Stimulated activated CD8-positive, alpha-beta memory T cell treated with anti-CD3 and anti-CD28 coated beads, Interleukin-7, amount 100 ng/mL, for 4 hours (primary cell): ENCODE results near the gene ABHD12.
A peak's percentile ranks its signal among the peaks of the same experiment; 100 is the strongest.
"Not testable (repeated sequence)": the region's sequence is repeated elsewhere in the genome, so short reads cannot be mapped to it uniquely, and the experiment has no call there.

Experiments used
- DNase-seq, 2 donors: peaks; one replicate each; pipeline ENCODE4 v3.0.0-alpha.2; 2020; ENCODE audit warnings: low read depth in 2 of 2

Gene ABHD12

GRCh38 chr20:25390538-25391528, at the start of gene ABHD12:
Gene ABHD12, minus strand, starts transcription at chr20:25390835. Its CDS starts 132 bp downstream, at chr20:25390703.
- peak; percentile 87 to 95 for DNase-seq

DNA sequence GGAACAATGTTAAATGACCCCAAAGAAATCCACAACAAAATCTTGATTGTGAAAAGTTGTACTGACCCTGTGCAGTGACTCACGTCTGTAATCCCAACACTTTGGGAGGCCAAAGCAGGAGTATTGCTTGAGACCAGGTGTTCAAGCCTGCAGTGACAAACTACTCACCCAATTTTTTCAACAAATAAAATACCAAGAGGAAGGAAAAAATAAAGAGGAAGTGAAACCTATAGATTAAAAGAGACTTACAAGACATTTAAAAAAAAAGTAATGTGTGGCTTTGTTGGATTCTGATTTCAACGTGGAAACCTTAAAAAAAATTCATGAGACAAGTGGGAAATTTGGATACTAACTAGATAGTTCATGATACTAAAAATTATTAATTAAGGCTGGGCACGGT, 48.7 kb upstream of the ABHD12 start:
- no peak for DNase-seq

DNA sequence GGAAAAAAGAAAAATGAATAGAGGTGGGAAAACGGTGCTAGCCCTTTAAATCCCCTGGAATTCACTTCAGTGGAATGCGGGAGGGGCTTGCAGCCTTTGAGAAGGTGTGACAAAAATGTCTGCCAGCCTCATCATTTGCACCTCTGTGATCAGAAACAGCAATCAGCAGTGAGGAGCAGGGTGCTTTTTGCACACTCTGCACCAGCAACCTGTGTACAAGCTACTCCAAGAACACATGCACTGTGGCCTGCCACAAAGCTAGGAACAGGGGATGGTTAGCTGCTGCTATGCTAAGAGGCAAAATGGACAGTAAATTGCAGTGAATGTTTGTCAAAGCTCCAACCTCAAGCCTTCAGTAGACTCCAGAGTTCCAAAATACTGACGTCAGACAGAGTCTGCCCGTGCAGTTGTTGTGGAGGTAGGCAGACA, 46.5 kb upstream of the ABHD12 start:
- no peak for DNase-seq

GRCh38 chr20:25424536-25424935, 33.9 kb upstream of the ABHD12 start:
- DNase-seq, result no peak

DNA sequence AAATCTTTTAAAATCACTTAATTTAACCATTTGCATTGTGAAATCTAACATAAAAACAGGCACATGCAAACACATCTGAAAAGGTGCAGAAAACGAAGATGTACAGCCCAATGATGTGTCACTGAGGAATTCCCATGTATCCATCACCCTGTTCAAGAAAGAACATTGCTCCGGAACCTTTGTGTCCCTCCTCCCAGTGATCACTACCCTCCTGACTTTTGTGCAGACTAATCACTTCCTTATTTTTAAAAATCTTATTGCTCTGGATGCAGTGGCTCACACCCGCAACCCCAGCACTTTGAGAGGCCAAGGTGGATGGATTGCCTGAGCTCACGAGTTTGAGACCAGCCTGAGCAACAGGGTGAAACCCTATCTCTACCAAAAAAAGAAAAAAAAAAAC, 31.4 kb upstream of the ABHD12 start:
- no peak for DNase-seq

DNA sequence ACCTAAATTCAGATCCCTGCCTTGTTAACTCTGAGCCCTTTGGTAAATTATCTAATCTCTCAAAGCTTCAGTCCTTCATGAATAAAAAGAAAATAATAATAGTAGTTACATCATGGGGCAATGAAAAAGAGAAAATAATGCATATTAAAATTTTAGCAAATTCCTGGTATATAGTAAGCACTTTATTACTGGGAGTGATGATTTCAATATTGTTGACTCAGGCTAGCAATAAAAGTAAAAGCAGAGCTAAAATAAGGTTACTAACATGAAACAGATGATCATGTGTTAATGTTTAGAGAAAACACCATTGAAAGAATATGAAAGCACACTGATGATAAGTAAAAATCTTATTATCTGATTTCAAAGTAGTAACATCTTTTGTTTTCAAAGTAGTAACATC, 30.5 kb upstream of the ABHD12 start:
- DNase-seq, result no peak

DNA sequence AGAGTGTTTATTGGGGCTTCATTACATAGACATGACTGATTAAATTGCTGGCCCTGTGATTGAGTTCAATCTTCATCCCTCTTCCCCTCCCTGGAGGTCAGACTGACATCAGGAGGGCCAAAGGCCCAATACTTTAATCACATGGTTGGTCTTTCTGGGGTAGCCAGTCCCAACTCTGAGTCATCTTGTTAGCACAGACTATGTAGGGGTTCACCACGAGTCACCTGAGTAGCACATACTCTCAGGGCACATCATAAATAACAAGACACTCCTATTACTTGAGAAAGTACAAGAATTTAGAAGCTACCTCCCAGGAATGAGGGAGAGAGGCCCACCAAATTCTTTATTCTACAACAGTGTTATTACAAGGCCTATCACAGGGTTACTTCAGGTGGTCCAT, 28.1 kb upstream of the ABHD12 start:
- DNase-seq, result no peak

GRCh38 chr20:25408890-25409289, 18.3 kb upstream of the ABHD12 start:
- DNase-seq, result no peak

DNA sequence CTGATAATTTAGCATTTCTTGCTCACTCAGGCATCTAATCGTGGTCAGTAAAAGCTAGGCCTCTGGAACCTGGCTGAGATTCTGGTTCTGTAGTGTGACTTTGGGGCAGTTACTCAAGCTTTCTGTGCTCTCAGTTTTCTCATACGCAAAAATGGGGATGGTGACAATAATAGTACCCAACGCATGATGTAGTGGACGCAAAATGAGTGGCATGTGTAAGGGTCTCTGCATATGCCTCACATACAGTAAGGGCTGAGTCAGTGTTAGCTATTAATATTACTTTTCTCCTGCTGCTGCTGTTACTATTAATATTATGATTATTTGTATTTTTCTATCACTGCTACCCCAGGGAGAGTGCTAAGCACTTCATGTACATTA, 17.5 kb upstream of the ABHD12 start:
- DNase-seq, result no peak

DNA sequence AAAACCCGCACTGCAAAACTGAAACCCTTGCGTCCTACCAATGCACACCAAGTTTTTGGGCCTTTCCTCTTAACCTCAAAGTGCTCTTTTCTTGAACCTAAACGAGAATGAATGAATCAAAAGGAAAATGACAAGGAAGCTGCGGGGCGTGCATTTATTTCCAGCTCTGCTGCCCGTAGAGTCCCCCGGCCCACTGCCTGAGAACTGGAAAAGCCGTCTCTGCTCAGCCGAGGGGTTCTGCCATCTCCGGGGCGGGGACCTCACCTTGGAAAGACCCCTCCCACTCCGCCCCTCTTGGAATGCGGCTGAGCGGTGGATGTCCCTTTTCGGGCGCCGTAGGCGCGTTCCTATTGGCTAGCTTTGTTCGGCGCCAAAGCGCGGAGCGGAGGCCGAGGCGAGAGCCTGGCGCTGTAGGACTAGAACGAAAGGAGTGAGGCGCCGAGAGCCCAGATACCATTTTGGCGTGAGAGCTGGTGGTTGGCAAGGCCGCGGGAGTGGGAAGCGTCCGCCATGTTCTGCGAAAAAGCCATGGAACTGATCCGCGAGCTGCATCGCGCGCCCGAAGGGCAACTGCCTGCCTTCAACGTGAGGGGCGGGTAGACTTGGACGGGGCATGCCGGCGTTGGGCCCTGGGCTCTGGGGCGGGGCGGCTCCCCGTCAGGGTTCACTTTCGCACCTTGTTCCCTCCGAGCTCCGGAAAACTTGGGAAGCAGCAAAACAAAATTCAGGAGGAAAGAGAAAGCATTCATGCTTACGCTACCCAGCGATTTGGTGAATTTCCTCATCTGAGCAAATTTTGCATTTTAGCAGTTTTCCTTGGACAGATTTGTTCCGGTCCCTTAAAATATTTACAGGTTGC, 16.9 kb upstream of the ABHD12 start, which contains the start of gene GINS1:
TSS of gene GINS1 (plus strand) at position 363 of the 859 bp plus-strand sequence. CDS start at position 511, 148 bp downstream.
- peak; percentile 50 to 62 for DNase-seq

DNA sequence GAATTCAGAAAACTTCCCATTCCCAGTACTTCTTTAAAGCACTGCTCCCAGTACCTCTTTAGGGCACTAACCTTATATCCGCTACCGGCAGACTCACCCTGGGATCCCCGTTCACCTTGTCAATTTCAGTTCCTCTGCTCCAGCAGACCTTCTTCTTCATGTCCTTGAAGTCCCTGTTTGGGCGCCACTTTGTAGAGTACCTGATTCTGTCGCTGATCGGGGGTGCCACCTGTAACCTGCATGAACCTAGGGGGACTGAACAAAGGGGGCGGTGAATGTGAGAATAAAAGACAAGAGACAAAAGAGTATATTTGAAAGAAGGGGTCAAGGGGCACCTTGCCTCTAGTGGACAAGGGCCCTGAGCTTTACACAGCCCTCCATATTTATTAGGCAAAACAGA, 11.9 kb upstream of the ABHD12 start:
- DNase-seq, result no peak

GRCh38 chr20:25400291-25400732, 9.7 kb upstream of the ABHD12 start:
- DNase-seq, result not testable (repeated sequence)

- no peak for DNase-seq
These were observed 8.4 kb upstream of the ABHD12 start for GRCh38 chr20:25399037-25399430.

- DNase-seq, result no peak
These were observed 7.9 kb upstream of the ABHD12 start for GRCh38 chr20:25398376-25399036.

GRCh38 chr20:25397821-25398220, 7.2 kb upstream of the ABHD12 start:
- no peak for DNase-seq

- DNase-seq, result no peak
These were observed 6.5 kb upstream of the ABHD12 start for GRCh38 chr20:25397096-25397495.

GRCh38 chr20:25394996-25395395, 4.4 kb upstream of the ABHD12 start:
- no peak for DNase-seq

- DNase-seq, result no peak
These were observed 3.6 kb upstream of the ABHD12 start for GRCh38 chr20:25394276-25394675.

- peak in 1 of 2 donors; percentile 13 for DNase-seq
These were observed 637 bp downstream of the ABHD12 start for GRCh38 chr20:25389858-25390537.

DNA sequence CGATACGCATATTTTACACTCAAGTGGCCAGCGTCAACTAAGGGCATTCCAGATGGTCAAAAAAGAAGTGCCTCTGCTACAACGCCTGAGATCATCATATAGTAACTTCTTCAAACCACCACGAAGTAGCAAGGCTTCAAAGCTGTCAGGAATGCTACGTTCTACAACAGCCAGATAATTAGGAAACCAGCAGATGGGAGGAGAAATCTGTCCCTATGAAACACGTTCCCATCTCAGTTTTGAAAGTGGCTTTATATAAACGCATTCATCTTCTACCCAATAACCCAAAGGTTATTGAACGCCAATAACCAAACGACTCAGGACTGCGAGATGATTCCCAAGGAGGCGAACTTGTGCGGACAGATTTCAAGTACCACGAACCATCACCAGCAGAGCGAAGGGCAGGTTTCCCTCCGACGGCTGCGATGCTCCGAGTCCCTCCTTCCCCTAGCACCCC, 1.2 kb downstream of the ABHD12 start:
- DNase-seq, result no peak
